Fibroblast of upper back skin (primary cell): Measurements from ENCODE around the gene NIPAL4.
"Not testable (repeated sequence)": the region's sequence is repeated elsewhere in the genome, so short reads cannot be mapped to it uniquely, and the experiment has no call there.

ENCODE experiments used
- DNase-seq: peaks from one replicate; pipeline ENCODE4 v3.0.0-alpha.2; 2013

Gene NIPAL4

GRCh38 chr5:157463621-157464518, 3.9 kb downstream of the NIPAL4 start:
- peak; percentile 69 for DNase-seq

DNA sequence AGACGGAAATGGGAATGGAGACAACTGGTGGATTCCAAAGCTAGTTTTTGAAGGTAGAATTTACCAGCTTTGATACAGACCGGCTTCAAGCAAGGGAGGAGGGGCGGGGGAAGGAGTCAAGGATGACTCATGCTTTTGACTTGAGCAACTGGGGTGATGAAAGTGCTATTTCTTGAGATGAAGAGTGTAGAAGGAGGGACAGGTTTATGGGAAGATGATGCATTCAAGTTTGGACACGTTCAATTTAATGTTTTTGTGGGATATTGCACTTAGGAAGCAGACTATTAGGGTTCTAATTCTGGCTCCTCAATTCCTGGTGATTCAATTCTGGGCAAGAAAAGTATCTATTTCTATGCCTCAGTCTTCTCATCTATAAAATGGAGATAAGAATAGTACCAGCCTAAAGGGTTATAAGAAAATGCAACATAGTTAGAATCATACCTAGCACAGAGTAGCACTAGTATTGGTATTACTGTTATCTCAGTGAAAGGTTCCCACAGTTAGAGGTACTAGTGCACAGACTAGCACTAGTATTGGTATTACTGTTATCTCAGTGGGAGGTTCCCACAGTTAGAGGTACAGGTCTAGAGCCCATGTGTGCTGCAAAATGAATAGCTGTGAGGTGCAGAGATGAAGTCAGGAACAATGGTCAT, 4.6 kb downstream of the NIPAL4 start:
- peak; percentile 95 for DNase-seq

GRCh38 chr5:157468293-157468965, 8.4 kb downstream of the NIPAL4 start:
- DNase-seq = no peak

GRCh38 chr5:157469073-157469472, 9.1 kb downstream of the NIPAL4 start:
- DNase-seq = no peak

- DNase-seq = peak; percentile 46
These were observed 9.7 kb downstream of the NIPAL4 start for GRCh38 chr5:157469687-157470086.

GRCh38 chr5:157470631-157471030, 10.6 kb downstream of the NIPAL4 start:
- DNase-seq = no peak

GRCh38 chr5:157471709-157472108, 11.7 kb downstream of the NIPAL4 start:
- peak; percentile 44 for DNase-seq

GRCh38 chr5:157473383-157474320, 13.6 kb downstream of the NIPAL4 start:
- peak; percentile 55 for DNase-seq

GRCh38 chr5:157475432-157475831, 15.4 kb downstream of the NIPAL4 start:
- DNase-seq = no peak

- peak; percentile 78 for DNase-seq
These were observed 16.8 kb downstream of the NIPAL4 start for GRCh38 chr5:157476702-157477408.

- no peak for DNase-seq
These were observed 17.9 kb downstream of the NIPAL4 start for GRCh38 chr5:157477814-157478494.

DNA sequence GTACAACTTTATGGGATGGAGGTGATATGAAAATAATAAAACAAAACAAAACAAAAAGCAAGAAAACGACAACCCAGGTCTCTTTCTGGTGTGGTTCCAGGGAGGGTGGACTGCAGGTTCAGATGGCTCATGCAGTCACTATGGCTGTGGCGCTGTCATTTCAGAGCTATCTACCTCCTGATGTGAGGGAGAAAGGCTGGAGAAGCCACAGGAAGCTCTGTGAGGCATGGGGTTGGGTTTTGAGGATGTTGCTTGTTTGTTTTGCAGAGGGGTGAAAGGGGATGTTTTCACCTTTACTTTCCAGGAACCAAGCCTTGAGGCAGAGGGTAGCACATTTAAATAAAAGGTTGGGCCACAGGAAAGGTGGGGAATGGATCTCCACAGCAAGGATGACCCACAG, 18.7 kb downstream of the NIPAL4 start:
- DNase-seq = no peak

DNA sequence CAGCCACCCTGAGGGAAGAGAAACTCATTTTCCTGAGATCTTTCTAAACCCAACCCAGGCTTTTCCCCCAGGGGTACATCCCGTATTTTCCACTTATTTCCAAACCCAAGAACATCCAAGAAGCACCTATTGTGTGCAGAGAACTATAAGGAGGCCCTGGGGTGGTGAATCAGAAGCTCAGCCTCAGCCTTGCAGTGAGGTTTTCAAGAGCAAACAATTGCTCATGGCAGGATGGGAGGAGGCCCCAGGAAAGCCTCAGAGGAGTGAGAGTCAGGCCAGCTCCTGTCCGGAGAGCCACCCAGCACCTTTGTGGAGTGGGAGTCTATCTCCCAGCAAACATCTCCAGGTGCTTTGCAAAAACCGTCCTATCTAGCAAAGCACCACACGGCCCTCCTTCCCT, 19.2 kb downstream of the NIPAL4 start:
- no peak for DNase-seq

DNA sequence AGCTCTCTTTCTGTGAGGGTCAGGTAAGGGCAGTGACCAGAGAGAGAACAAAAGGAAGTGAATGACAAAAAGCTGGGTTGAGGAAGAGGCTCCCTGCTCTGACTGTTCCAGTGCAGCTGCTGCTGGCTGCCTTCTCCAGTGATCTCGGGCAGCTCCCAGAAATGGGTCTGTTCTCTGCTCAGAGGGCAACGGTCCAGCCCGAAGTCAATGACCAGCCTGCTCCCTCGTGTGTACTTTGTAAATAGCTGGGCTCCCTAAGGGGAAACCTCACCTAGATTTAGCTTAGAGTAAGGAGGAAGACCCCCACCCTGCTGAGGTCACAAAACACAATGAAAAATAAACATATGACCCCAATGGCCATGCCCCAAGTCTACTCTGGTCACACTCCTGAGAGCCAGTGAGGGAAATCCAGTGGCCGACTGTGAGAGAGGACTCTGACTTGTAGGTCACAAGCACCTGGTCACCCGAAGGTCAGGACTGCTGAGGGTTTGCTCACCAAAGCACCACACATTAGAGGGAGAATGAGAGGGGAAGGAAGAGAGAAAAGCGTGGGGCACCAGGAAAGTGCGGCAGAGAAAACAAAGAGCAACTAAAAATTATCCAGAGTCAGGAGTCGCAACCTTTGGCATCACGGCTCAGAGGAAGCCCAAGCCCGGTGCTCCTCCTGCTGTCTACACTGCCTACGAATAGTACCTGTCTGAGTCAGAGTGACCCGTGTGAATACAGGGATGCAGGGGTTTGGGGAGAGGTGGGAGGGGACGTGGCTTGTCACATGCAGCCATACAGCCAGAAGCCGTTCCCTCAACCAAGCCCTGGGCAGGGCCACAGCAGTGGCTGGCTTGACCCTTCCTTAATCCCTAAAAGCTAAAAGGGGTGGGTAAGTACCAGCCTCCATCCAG, 19.8 kb downstream of the NIPAL4 start:
- no peak for DNase-seq

DNA sequence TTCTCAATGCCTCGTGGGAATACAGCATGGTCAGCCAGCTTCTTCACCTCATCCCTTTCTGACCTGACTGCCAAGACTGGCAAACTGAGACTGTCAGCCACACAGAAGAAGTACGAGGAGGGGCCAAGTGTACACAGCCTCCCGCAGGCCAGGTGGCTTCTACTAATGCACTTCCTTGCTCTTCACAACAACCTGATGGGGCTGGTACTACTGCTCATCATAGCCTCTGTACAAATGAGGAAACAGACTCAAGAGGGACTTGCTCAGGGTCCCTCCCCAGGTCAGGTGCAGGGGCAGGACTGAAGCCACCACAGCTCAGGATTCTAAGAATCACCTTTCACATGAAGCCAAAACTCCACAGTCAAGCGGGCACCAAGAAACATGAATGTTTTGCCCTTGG, 21.3 kb downstream of the NIPAL4 start:
- no peak for DNase-seq

GRCh38 chr5:157481666-157482065, 21.7 kb downstream of the NIPAL4 start:
- DNase-seq = no peak

GRCh38 chr5:157482702-157483101, 22.7 kb downstream of the NIPAL4 start:
- DNase-seq = not testable (repeated sequence)

- no peak for DNase-seq
These were observed 24.8 kb downstream of the NIPAL4 start for GRCh38 chr5:157484768-157485167.

GRCh38 chr5:157485340-157485739, 25.3 kb downstream of the NIPAL4 start:
- DNase-seq = no peak

DNA sequence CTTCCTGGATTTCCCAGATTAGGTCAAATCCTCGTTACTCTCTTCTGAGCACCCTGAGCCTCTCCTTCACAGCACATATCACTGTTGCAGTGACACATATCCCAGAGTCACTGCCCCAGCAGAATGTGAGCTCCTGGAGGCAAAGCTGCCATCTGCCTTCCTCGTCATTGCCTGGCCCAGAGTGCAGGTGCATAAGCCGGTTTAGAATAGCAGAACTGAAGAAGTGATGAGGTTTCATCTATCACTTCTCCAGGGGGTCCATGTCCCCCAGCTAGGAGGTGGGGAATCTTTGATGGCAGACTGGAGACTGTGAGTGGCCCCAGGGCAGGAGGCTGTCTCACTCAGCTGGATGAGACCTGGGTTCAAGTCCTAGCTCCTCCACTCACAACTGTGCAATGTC, 25.8 kb downstream of the NIPAL4 start:
- DNase-seq = no peak
